Vagina (tissue), 2 donors: Measurements from ENCODE around the gene METTL1.

ENCODE experiments used
- POLR2A ChIP-seq, 2 donors: fragments of 450-650 bp; IDR thresholded peaks; one replicate each; pipeline ENCODE4 v1.6.1; 2017; ENCODE audit warnings: antibody characterized with exemption in 2 of 2, mild to moderate bottlenecking in 2 of 2, moderate library complexity in 2 of 2
- POLR2AphosphoS5 ChIP-seq, 2 donors: sonication (generic); formaldehyde crosslinking; IDR thresholded peaks; one replicate each; pipeline ENCODE4 v1.9.0; 2017; ENCODE audit warnings: antibody characterized with exemption in 2 of 2, mild to moderate bottlenecking in 2 of 2, low read depth in 1 of 2; ENCODE audit not compliant: insufficient read depth in 1 of 2

DNA sequence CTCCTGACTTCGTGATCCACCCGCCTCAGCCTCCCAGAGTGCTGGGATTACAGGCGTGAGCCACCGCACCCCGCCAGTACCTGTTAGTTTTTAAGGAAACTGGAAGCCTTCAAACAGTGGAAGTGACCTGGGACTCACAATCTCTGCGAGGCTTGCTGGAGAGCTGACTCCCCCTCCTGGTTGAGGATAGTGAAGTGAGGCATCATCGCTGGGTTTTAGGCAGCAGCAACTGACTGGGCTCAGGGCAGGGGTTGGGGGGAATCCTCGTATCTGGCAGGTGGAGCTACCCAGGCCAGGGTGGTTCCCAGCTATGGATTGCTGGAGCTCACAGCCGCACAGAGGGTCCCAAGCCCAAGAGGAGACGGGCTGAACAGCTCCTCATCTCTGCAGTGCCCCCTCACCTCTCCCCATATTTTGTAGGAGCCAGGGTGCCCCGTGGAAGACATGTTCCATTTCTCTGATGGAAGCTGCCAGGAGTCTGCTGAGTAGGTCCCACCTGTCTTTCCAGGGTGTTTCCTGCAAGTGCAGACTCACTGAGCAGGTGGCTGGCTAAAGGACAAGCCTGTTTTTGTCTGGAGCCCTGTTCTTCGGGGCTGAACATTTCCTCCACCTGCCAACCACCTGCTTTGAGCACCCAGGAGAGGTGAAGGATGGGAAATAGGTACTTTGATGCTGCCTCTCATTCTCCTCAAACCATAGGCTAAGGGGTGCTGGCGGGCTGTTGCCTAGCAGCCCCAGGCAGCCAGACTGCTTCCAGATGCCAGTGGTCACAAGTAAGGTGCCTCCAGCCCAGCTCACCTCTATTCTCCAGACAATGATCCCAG lies 43.5 kb upstream of the METTL1 start:
- TF ChIP-seq POLR2A (IDR thresholded peaks at IDR 0.05) (no peak), POLR2AphosphoS5 (IDR thresholded peaks at IDR 0.05; ENCODE audit: insufficient read depth in 1 of 2, low read depth in 1 of 2) (no peak)
